Astrocyte (in vitro differentiated cells and primary cell): ENCODE measurements around the gene EGFLAM. TPM values are rescaled to one million over a fixed set of nuclear protein-coding genes. Genes with fewer than 3 reads are reported as not detected.

Experiments
- DNase-seq: peaks from one replicate; pipeline ENCODE4 v3.0.0-alpha.2; 2010; ENCODE audit warnings: low read depth
- FAIRE-seq: peaks from 2 replicates; lab custom pipeline; 2011; peaks lifted over from hg19 to GRCh38; lab: Jason Lieb, UNC
- H2AFZ ChIP-seq: 2 replicates; pipeline ENCODE4 v1.6.0; 2012; ENCODE audit warnings: low read depth, low read length, inconsistent platforms
- H3K27ac ChIP-seq: 2 replicates; pipeline ENCODE4 v1.5.1; 2011; ENCODE audit warnings: low read depth, low read length, inconsistent platforms
- H3K27me3 ChIP-seq: 2 replicates; pipeline ENCODE4 v1.6.0; 2011; ENCODE audit warnings: low read length, inconsistent platforms; ENCODE audit not compliant: insufficient read depth
- H3K36me3 ChIP-seq: 2 replicates; pipeline ENCODE4 v1.5.1; 2011; ENCODE audit warnings: low read length, inconsistent platforms; ENCODE audit not compliant: insufficient read depth
- H3K4me1 ChIP-seq: 2 replicates; pipeline ENCODE4 v1.5.1; 2011; ENCODE audit warnings: low read length, inconsistent platforms; ENCODE audit not compliant: insufficient read depth
- H3K4me2 ChIP-seq: 2 replicates; pipeline ENCODE4 v1.6.0; 2012; ENCODE audit warnings: low read length, inconsistent platforms
- H3K4me3 ChIP-seq: 2 replicates; pipeline ENCODE4 v1.5.1; 2011; ENCODE audit warnings: low read depth, mild to moderate bottlenecking, low read length, inconsistent platforms; ENCODE audit not compliant: insufficient read depth
- H3K79me2 ChIP-seq: 2 replicates; pipeline ENCODE4 v1.6.0; 2012; ENCODE audit warnings: mild to moderate bottlenecking, low read length, inconsistent platforms; ENCODE audit not compliant: insufficient read depth
- H3K9ac ChIP-seq: 2 replicates; pipeline ENCODE4 v1.6.0; 2012; ENCODE audit warnings: mild to moderate bottlenecking, low read length, inconsistent platforms
- H3K9me3 ChIP-seq: 2 replicates; pipeline ENCODE4 v1.5.1; 2012; ENCODE audit warnings: low read depth, mild to moderate bottlenecking, low read length, inconsistent platforms; ENCODE audit not compliant: insufficient read depth
- H4K20me1 ChIP-seq: 2 replicates; pipeline ENCODE4 v1.6.0; 2012; ENCODE audit warnings: low read length, inconsistent platforms; ENCODE audit not compliant: insufficient read depth
- H3K27ac Mint-ChIP-seq: one replicate; pipeline ENCODE4 v1.8.0; 2021; ENCODE audit warnings: mild to moderate bottlenecking, mixed read lengths; ENCODE audit not compliant: unreplicated experiment
- H3K27me3 Mint-ChIP-seq: one replicate; pipeline ENCODE4 v1.8.0; 2021; ENCODE audit warnings: low read depth, mixed read lengths; ENCODE audit not compliant: unreplicated experiment
- H3K36me3 Mint-ChIP-seq: one replicate; pipeline ENCODE4 v1.8.0; 2021; ENCODE audit warnings: low read depth, mixed read lengths; ENCODE audit not compliant: unreplicated experiment
- H3K4me1 Mint-ChIP-seq: one replicate; pipeline ENCODE4 v1.8.0; 2021; ENCODE audit warnings: low read depth, mixed read lengths; ENCODE audit not compliant: unreplicated experiment
- H3K4me3 Mint-ChIP-seq: one replicate; pipeline ENCODE4 v1.8.0; 2021; ENCODE audit warnings: mild to moderate bottlenecking, moderate library complexity, mixed read lengths; ENCODE audit not compliant: unreplicated experiment
- H3K9me3 Mint-ChIP-seq: one replicate; pipeline ENCODE4 v1.8.0; 2021; ENCODE audit warnings: mild to moderate bottlenecking, mixed read lengths; ENCODE audit not compliant: unreplicated experiment
- EZH2 ChIP-seq: IDR thresholded peaks from 2 replicates; pipeline ENCODE4 v1.6.1; 2012; ENCODE audit warnings: mild to moderate bottlenecking, low read length, inconsistent platforms; ENCODE audit not compliant: insufficient read depth
- total RNA-seq: library from RNA; stranded (reverse); gene quantifications from 2 replicates; pipeline ENCODE4 v1.2.1, GENCODE V29; 2021
- TF ChIP-seq, protein P1 (sequence below): IDR thresholded peaks from 2 replicates; pipeline ENCODE4 v1.5.1; 2011; ENCODE audit warnings: low read depth, mild to moderate bottlenecking, inconsistent platforms, low read length, moderate library complexity; ENCODE audit not compliant: insufficient read depth

The EGFLAM gene
- total RNA-seq, 1 donor from 2014 or later = 1.0 TPM

DNA sequence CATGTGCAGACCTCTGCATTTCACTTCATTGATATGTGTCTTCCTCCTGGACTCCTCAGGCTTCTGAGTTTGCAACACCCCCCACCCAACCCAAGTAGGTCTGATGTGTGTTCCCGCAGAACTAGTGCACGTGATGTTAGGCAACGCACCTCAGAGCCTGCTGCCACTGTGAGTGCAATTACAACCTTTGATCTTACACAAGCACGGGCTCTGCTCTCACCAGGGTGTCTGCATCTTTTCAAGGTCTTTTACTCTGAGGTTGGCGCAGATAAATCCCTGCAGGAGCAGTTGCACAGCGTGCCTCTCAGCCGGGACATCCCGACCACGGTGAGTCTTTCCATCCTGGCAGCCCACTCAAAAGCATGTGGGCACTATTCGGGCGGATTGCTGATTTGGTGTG lies 80.1 kb downstream of the EGFLAM start:
- peaks cover 22% of the 10 kb centered on the region for H3K4me1 Mint-ChIP-seq
- no peak overlapping the region for H3K9ac ChIP-seq
- no peak overlapping the region for H3K4me2 ChIP-seq
- H3K36me3 ChIP-seq = no peaks in the 10 kb centered on the region
- H3K27me3 Mint-ChIP-seq = peaks cover 1% of the 10 kb centered on the region
- H3K27ac Mint-ChIP-seq = no peak overlapping the region
- no peaks in the 10 kb centered on the region for H3K4me1 ChIP-seq
- H3K9me3 ChIP-seq = no peaks in the 10 kb centered on the region
- H4K20me1 ChIP-seq = no peaks in the 10 kb centered on the region
- no peak for DNase-seq
- no peak for FAIRE-seq
- H3K36me3 Mint-ChIP-seq = no peaks in the 10 kb centered on the region
- H3K9me3 Mint-ChIP-seq = no peaks in the 10 kb centered on the region
- no peak overlapping the region for H3K4me3 Mint-ChIP-seq
- no peak overlapping the region for H2AFZ ChIP-seq
- H3K27me3 ChIP-seq = peaks cover 5% of the 10 kb centered on the region
- no peaks in the 10 kb centered on the region for H3K79me2 ChIP-seq
- TF ChIP-seq EZH2 = no peak
- TF ChIP-seq, protein P1, sequence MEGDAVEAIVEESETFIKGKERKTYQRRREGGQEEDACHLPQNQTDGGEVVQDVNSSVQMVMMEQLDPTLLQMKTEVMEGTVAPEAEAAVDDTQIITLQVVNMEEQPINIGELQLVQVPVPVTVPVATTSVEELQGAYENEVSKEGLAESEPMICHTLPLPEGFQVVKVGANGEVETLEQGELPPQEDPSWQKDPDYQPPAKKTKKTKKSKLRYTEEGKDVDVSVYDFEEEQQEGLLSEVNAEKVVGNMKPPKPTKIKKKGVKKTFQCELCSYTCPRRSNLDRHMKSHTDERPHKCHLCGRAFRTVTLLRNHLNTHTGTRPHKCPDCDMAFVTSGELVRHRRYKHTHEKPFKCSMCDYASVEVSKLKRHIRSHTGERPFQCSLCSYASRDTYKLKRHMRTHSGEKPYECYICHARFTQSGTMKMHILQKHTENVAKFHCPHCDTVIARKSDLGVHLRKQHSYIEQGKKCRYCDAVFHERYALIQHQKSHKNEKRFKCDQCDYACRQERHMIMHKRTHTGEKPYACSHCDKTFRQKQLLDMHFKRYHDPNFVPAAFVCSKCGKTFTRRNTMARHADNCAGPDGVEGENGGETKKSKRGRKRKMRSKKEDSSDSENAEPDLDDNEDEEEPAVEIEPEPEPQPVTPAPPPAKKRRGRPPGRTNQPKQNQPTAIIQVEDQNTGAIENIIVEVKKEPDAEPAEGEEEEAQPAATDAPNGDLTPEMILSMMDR = no peak
- no peak overlapping the region for H3K27ac ChIP-seq
- no peak overlapping the region for H3K4me3 ChIP-seq

DNA sequence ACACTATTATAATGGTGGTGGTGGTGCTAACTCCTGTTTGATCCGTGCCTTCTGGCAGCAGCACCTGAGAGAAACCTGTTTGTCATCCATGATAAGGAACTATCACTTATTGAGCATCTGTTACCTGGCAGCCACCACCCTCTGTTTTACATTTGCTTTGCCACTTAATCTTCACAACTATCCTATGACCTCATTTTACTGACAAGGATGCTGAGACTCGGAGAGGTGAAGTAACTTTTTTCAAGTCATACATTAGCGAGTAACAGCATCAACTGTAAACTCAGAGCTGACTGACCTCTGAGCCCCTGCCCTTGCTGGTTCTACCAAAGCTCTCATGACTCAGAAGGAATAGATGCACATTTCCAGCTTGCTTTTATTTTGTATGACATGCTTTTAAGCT lies 81.1 kb downstream of the EGFLAM start:
- peaks cover 22% of the 10 kb centered on the region for H3K4me1 Mint-ChIP-seq
- peaks cover 5% of the 10 kb centered on the region for H3K27me3 ChIP-seq
- no peak overlapping the region for H3K4me2 ChIP-seq
- H3K9ac ChIP-seq = no peak overlapping the region
- no peaks in the 10 kb centered on the region for H3K9me3 ChIP-seq
- peaks cover 1% of the 10 kb centered on the region for H3K27me3 Mint-ChIP-seq
- no peaks in the 10 kb centered on the region for H3K4me1 ChIP-seq
- H3K36me3 Mint-ChIP-seq = no peaks in the 10 kb centered on the region
- H3K27ac ChIP-seq = no peak overlapping the region
- no peak overlapping the region for H2AFZ ChIP-seq
- H3K27ac Mint-ChIP-seq = no peak overlapping the region
- FAIRE-seq (no peak), DNase-seq (no peak)
- H3K79me2 ChIP-seq = no peaks in the 10 kb centered on the region
- H3K36me3 ChIP-seq = no peaks in the 10 kb centered on the region
- no peaks in the 10 kb centered on the region for H4K20me1 ChIP-seq
- TF ChIP-seq, protein P1 = no peak
- TF ChIP-seq EZH2 = no peak
- H3K4me3 Mint-ChIP-seq = no peak overlapping the region
- no peak overlapping the region for H3K4me3 ChIP-seq
- H3K9me3 Mint-ChIP-seq = no peaks in the 10 kb centered on the region

DNA sequence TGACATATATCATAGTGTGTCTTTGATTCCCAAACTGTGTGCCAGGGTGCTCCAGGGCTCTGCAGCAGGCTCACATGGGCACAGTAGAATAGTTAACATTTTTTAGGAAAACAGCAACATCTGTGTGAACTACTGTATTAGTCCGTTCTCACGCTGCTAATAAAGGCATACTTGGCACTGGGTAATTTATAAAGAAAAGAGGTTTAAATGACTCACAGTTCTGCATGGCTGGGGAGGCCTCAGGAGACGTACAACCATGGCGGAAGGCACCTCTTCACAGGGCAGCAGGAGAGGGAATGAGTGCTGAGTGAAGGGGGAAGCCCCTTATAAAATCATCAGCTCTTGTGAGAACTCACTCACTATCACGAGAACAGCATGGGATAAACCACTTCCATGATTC lies 82.7 kb downstream of the EGFLAM start:
- no peaks in the 10 kb centered on the region for H3K4me1 ChIP-seq
- TF ChIP-seq, protein P1 = no peak
- TF ChIP-seq EZH2 = no peak
- DNase-seq (no peak), FAIRE-seq (no peak)
- no peak overlapping the region for H2AFZ ChIP-seq
- no peak overlapping the region for H3K27ac ChIP-seq
- Mint-ChIP-seq H3K27me3 (peaks cover 1% of the 10 kb centered on the region), H3K36me3 (no peaks in the 10 kb centered on the region), H3K4me3 (no peak overlapping the region), H3K4me1 (peaks cover 22% of the 10 kb centered on the region), H3K9me3 (no peaks in the 10 kb centered on the region), H3K27ac (peak overlapping the region; percentile 41)
- no peaks in the 10 kb centered on the region for H3K9me3 ChIP-seq
- no peaks in the 10 kb centered on the region for H3K36me3 ChIP-seq
- H3K4me2 ChIP-seq = no peak overlapping the region
- no peak overlapping the region for H3K4me3 ChIP-seq
- H3K79me2 ChIP-seq = no peaks in the 10 kb centered on the region
- H3K9ac ChIP-seq = no peak overlapping the region
- peaks cover 9% of the 10 kb centered on the region for H3K27me3 ChIP-seq
- no peaks in the 10 kb centered on the region for H4K20me1 ChIP-seq
